ENCODE data around the gene G6PD.

- TF ChIP-seq MYC (IDR thresholded peaks at IDR 0.05; ENCODE audit: low read depth, low read length) (no peak), CTCF (IDR thresholded peaks at IDR 0.05; ENCODE audit: low read depth, low read length) (no peak)
Observed at GRCh38 chrX:154548028-154548316, 1.3 kb upstream of the G6PD start.
